H1 (cell line): ENCODE data around the gene LHPP. TPM values are rescaled to one million over a fixed set of nuclear protein-coding genes. Genes with fewer than 3 reads are reported as not detected.

Experiments used
- GTF2F1 ChIP-seq: IDR thresholded peaks from 2 replicates; pipeline ENCODE4 v1.6.1; 2012; ENCODE audit warnings: low read depth, low read length, improper control_type of control experiment, borderline replicate concordance
- polyA plus RNA-seq, 7 experiments: library from polyadenylated mRNA; depleted of rRNA in 3 of 7; stranded (reverse) in 5 of 7; unstranded in 2 of 7; fragments of >200 nt in 5 of 7; fragments of 200-250 nt in 2 of 7; gene quantifications; 1 replicate in 5 of 7; 2 replicates in 1 of 7; 4 replicates in 1 of 7; pipeline versions ENCODE4 v1.2.1 to v1.2.3, GENCODE V29; 2011 to 2013; ENCODE audit warnings: missing spikeins in 2 of 7, mixed read lengths in 2 of 7
- total RNA-seq: library from RNA; stranded (reverse); fragmentation: NEBNext Ultra II Directional; extraction: Animal tissue kit (Norgen Biotek cat#: 25700); gene quantifications from 2 replicates; pipeline ENCODE4 v1.2.1, GENCODE V29; 2021

Gene LHPP
- total and polyA plus RNA-seq, 2 of the 8 experiments (the other 6 are each of a cell fraction or from before 2014, with no cell fraction given), result 26.0 to 45.0 TPM

GRCh38 chr10:124534826-124535601, 73.4 kb downstream of the LHPP start (continued):
- TF ChIP-seq GTF2F1, result no peak
- TF ChIP-seq, all 59 proteins: peak for 0
